Left lung (tissue), 10 donors: ENCODE results near the gene SYT1. TPM values are rescaled to one million over a fixed set of nuclear protein-coding genes. Genes with fewer than 3 reads are reported as not detected.

Experiments used
- ATAC-seq: fragments of 200-7000 bp; cut with Tn5 transposase; one replicate; pipeline ENCODE4 v1.9.1; 2020; ENCODE audit warnings: moderate library complexity
- DNase-seq, 4 donors: peaks; one replicate each; pipeline ENCODE4 v3.0.0-alpha.2; 2013 to 2020
- H3K27ac ChIP-seq, 2 donors: fragments of 200-600 bp; sonication (generic) in 1 of 2; one replicate each; pipeline versions ENCODE4 v1.5.0 to v1.8.0; 2020 to 2021
- H3K27me3 ChIP-seq, 2 donors: fragments of 200-600 bp; sonication (generic) in 1 of 2; one replicate each; pipeline versions ENCODE4 v1.5.0 to v1.8.0; 2020 to 2021
- H3K36me3 ChIP-seq, 2 donors: fragments of 200-600 bp; sonication (generic) in 1 of 2; one replicate each; pipeline versions ENCODE4 v1.5.0 to v1.8.0; 2020 to 2021
- H3K4me1 ChIP-seq, 2 donors: fragments of 200-600 bp; one replicate each; pipeline ENCODE4 v1.8.0; 2021
- H3K4me3 ChIP-seq, 2 donors: fragments of 200-600 bp; sonication (generic) in 1 of 2; one replicate each; pipeline versions ENCODE4 v1.5.0 to v1.8.0; 2020 to 2021; ENCODE audit warnings: mild to moderate bottlenecking in 1 of 2
- H3K9me3 ChIP-seq, 2 donors: fragments of 200-600 bp; sonication (generic) in 1 of 2; one replicate each; pipeline versions ENCODE4 v1.5.0 to v1.8.0; 2020 to 2021
- CTCF ChIP-seq, 2 donors: fragments of 200-600 bp; sonication (generic) in 1 of 2; IDR thresholded peaks; one replicate each; pipeline versions ENCODE4 v1.5.0 to v1.8.0; 2021; ENCODE audit warnings: antibody characterized with exemption in 2 of 2
- intact Hi-C, 2 donors: fragments of 100-400 bp; cut with DNase I; formaldehyde crosslinking; loops; one replicate each; pipeline versions ENCODE4 v1.11.2 to v1.14.2; 2022
- polyA plus RNA-seq, 6 donors: library from polyadenylated mRNA; unstranded; fragments of 120-200 nt; gene quantifications; one replicate each; pipeline ENCODE4 v1.2.1, GENCODE V29; 2013; ENCODE audit not compliant: insufficient read length in 6 of 6
- total RNA-seq, 2 donors: library from RNA; stranded (reverse); fragmentation: NEBNext Ultra II Directional; extraction: Animal tissue kit (Norgen Biotek cat#: 25700); gene quantifications; one replicate each; pipeline ENCODE4 v1.2.1, GENCODE V29; 2021
- donor health status: DM: no; HTN: yes; CAD: no.
- donor health status: DM: no; HTN: no; CAD: no.

The SYT1 gene
- total and polyA plus RNA-seq, 8 donors = 1.5 to 6.9 (median 4.8) TPM

- Histone ChIP-seq H3K36me3 (no peaks in the 10 kb centered on the region), H3K9me3 (no peaks in the 10 kb centered on the region), H3K4me3 (no peak overlapping the region), H3K27me3 (no peaks in the 10 kb centered on the region), H3K4me1 (no peaks in the 10 kb centered on the region), H3K27ac (no peak overlapping the region)
- TF ChIP-seq CTCF (IDR thresholded peaks at IDR 0.05) = no peak
- ATAC-seq (peak; percentile 13), DNase-seq (no peak)
- intact Hi-C loops = no loop called here
Measured at GRCh38 chr12:79414252-79414651, 549.7 kb downstream of the SYT1 start.

GRCh38 chr12:79415321-79415720 is 550.7 kb downstream of the SYT1 start:
- Histone ChIP-seq H3K27me3 (no peaks in the 10 kb centered on the region), H3K4me3 (no peak overlapping the region), H3K36me3 (no peaks in the 10 kb centered on the region), H3K27ac (no peak overlapping the region), H3K9me3 (no peaks in the 10 kb centered on the region), H3K4me1 (peaks cover 0 to 6% of the 10 kb centered on the region in 2 donors)
- ATAC-seq (no peak), DNase-seq (no peak)
- intact Hi-C loops = no loop called here
- no peak for TF ChIP-seq CTCF (IDR thresholded peaks at IDR 0.05)

DNA sequence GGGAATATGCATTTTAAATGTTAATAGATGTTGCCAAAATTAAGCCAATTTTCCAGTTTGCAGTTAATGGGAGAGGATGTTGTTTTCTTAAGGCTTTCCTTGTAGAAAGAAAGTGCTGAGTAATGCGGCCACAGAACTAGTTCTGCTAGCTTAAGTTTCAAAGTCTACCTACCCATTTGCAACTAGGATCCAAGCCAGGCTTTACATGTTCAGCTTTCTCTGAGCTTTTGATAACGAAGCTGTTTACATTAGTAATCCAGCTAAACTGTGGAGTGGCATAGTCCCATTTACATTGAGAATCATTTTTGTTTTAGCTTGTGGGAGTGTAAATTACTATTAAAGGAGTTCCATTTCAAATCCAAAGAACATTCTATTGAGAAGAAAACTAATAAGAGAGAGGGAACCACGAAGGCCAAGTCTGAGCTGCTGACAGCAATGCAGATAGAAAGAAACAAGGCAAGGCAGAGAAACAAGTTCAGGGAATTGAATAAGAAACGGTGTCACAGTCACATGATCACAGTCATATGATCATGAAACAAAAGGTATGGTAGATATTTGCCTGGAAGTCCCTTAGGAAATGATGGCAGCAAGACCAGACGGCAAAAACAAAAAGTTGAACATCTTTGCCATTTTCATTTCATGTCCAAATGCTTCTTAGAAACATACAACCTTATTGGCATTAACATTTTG is 551.3 kb downstream of the SYT1 start:
- H3K36me3 ChIP-seq = no peaks in the 10 kb centered on the region
- H3K4me3 ChIP-seq = no peak overlapping the region
- DNase-seq (peak in 1 of 4 donors; percentile 29), ATAC-seq (peak; percentile 54)
- no peak overlapping the region for H3K27ac ChIP-seq
- H3K4me1 ChIP-seq = peaks cover 0 to 9% of the 10 kb centered on the region in 2 donors
- H3K27me3 ChIP-seq = no peaks in the 10 kb centered on the region
- TF ChIP-seq CTCF (IDR thresholded peaks at IDR 0.05) = no peak
- intact Hi-C loops = no loop called here
- no peaks in the 10 kb centered on the region for H3K9me3 ChIP-seq

DNA sequence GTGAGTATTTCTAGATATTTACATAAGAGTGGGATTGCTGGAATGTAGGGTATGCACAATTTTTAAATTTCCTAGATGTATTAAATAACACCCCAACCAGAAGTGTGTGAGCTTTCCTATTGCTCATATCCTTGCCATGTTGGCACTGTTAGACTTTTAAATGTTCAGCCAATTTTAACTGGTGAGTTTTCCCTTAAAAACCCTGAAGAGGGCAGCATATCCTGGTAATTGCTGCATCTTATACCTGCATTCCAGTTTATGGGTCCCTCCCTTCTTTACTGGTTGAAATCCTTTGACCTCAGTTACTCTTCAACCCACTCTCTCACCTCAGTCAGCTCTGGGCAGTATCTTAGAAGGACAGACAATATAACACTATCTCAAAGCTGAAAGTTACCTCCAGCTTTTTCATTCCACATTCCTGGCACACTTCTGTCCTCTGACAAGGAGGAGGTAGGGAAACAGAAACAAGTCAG is 555.6 kb downstream of the SYT1 start:
- peaks cover 0 to 9% of the 10 kb centered on the region in 2 donors for H3K4me1 ChIP-seq
- H3K36me3 ChIP-seq = no peaks in the 10 kb centered on the region
- ATAC-seq (peak; percentile 88), DNase-seq (peak in 1 of 4 donors; percentile 33)
- H3K9me3 ChIP-seq = no peaks in the 10 kb centered on the region
- intact Hi-C loops = no loop called here
- H3K27me3 ChIP-seq = no peaks in the 10 kb centered on the region
- H3K4me3 ChIP-seq = no peak overlapping the region
- peak in 1 of 2 donors; percentile 32 for TF ChIP-seq CTCF (IDR thresholded peaks at IDR 0.05)
- H3K27ac ChIP-seq = no peak overlapping the region

DNA sequence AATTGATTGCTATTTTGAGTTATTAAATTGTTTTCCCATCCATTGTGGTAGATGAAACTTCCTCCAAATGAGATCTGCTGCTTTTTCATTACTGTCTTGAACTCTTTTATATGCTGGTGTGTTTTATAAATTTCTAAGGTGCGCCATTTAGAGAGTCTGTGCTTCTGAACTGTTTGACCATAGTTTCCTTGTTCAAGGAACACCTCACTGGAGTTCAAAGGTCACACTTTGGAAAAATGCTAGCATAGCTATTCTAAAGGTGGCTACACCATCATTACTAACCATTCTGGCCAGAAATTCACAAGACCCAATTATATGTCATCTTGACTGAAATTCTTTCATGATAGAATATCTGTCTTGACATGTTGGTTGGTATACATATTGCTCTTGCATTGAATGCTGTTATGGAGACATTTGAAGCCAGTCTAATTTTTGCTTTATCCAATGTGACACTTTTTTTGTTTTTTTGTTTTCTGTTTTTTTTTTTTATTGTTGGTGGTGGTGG is 556.7 kb downstream of the SYT1 start:
- DNase-seq (no peak), ATAC-seq (no peak)
- peaks cover 0 to 9% of the 10 kb centered on the region in 2 donors for H3K4me1 ChIP-seq
- no peaks in the 10 kb centered on the region for H3K9me3 ChIP-seq
- no peaks in the 10 kb centered on the region for H3K36me3 ChIP-seq
- intact Hi-C loops = no loop called here
- no peaks in the 10 kb centered on the region for H3K27me3 ChIP-seq
- H3K4me3 ChIP-seq = no peak overlapping the region
- H3K27ac ChIP-seq = no peak overlapping the region
- no peak for TF ChIP-seq CTCF (IDR thresholded peaks at IDR 0.05)
